ENCODE measurements around the gene ATP1B3.
"Not testable (repeated sequence)": the region's sequence is repeated elsewhere in the genome, so short reads cannot be mapped to it uniquely, and the experiment has no call there.

Gene ATP1B3

DNA sequence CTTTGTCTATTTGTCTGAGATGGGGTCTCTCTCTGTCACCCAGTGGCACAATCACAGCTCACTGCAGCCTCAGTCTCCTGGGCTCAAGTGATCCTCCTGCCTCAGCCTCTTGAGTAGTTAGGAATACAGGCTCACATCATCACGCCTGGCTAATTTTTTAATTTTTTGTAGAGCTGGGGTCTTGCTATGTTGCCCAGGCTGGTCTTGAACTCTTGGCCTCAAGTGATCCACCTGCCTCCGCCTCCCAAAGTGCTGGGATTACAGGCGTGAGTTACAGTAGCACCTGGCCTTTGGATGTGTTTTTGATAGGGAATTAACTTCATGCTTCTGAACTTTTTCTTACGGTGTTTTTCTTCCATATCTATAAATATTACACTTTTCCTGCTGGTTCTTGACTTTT, 33.5 kb downstream of the ATP1B3 start:
- H3K9ac ChIP-seq (ENCODE audit: low read depth, low read length); H3K4me1 ChIP-seq (ENCODE audit: insufficient read depth, low read length); H3K4me3 ChIP-seq (ENCODE audit: low read length); H3K9me3 ChIP-seq (ENCODE audit: insufficient read depth, low read depth, low read length); H3K27ac ChIP-seq (ENCODE audit: low read depth, low read length); H3K27me3 ChIP-seq (ENCODE audit: insufficient read depth, low read length): not testable (repeated sequence)
- H3K36me3 ChIP-seq (ENCODE audit: insufficient read depth, low read length): peaks cover 99% of the 10 kb centered on the region
- WGBS: 93% methylated on average over 3 of the region's 4 CpGs

DNA sequence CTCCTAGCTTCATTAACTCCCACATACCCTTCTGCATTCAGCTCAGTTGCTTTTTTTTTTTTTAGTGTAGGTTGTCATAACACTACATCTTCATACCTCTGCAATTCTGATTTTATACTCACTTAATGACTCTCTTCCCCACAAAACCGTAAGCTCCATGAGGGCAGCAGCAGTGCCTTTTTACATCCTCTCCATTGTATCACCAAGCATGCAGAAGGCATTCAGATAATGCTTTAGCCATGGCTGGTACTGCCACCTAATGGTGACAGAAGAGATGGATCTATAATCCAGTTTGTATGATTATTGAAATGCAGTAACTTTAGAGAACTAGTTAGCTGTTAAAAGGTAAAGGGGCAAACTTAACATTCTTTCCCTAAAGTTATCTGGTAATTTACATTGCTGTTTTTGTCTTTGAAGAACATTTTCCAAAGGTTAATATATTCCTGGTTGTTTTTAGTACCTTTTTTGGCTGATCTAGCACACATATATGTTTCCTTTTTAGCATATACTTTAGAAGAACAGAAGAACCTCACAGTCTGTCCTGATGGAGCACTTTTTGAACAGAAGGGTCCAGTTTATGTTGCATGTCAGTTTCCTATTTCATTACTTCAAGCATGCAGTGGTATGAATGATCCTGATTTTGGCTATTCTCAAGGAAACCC, 36.8 kb downstream of the ATP1B3 start:
- H3K27ac ChIP-seq (ENCODE audit: low read depth, low read length): no peak overlapping the region
- no peaks in the 10 kb centered on the region for H3K27me3 ChIP-seq (ENCODE audit: insufficient read depth, low read length)
- H3K4me1 ChIP-seq (ENCODE audit: insufficient read depth, low read length): peaks cover 9% of the 10 kb centered on the region; the same call in 1 of the 2 replicates
- WGBS: 91% methylated on average over 1 of the region's 1 CpG
- H3K36me3 ChIP-seq (ENCODE audit: insufficient read depth, low read length): peaks cover 95% of the 10 kb centered on the region
- no peak overlapping the region for H3K4me3 ChIP-seq (ENCODE audit: low read length)
- peaks cover 8% of the 10 kb centered on the region; the same call in 1 of the 2 replicates for H3K9me3 ChIP-seq (ENCODE audit: insufficient read depth, low read depth, low read length)
- no peak overlapping the region for H3K9ac ChIP-seq (ENCODE audit: low read depth, low read length)

DNA sequence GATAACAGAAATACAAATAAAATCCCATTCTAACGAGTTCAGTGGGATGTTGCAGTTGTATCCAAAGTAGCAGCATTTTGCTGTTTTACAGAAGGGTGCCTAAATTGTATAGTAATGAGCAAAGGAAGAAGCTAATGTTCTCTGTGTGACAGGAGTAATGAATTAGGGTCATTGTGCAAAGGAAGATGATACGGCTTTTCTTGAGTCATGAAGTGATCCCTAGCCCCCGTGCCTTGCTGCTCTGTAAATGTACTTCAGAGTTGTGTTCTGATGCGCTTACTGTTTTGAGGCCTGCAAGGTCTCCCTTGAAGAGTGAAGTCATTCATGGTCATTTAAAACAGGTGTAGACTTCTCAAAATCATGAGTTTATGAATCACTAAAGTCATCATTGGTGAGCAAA, 37.9 kb downstream of the ATP1B3 start:
- H3K27ac ChIP-seq (ENCODE audit: low read depth, low read length): no peak overlapping the region
- H3K9ac ChIP-seq (ENCODE audit: low read depth, low read length): no peak overlapping the region
- H3K9me3 ChIP-seq (ENCODE audit: insufficient read depth, low read depth, low read length): peaks cover 8% of the 10 kb centered on the region; the same call in 1 of the 2 replicates
- peaks cover 95% of the 10 kb centered on the region for H3K36me3 ChIP-seq (ENCODE audit: insufficient read depth, low read length)
- WGBS: 92% methylated on average over 4 of the region's 4 CpGs
- H3K27me3 ChIP-seq (ENCODE audit: insufficient read depth, low read length): no peaks in the 10 kb centered on the region
- H3K4me3 ChIP-seq (ENCODE audit: low read length): no peak overlapping the region
- peaks cover 9% of the 10 kb centered on the region; the same call in 1 of the 2 replicates for H3K4me1 ChIP-seq (ENCODE audit: insufficient read depth, low read length)

DNA sequence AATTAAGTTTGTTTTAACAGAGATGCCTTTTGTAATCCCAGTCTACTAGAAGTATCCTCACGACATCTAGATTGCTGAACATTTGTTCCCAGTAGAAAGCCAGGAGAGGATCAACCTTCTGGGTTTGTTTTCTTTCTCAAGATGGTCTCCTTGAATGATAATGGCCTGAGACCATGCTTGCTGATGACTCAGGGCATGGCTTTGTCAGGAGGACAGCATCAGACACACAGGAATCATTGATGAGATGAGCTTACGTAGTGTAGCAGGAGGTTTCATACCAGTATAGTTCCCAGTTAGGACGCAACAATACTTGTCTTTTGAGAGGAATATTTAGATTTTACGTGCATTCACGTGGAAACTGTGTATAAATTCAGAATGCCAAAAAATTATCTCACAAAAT, 38.6 kb downstream of the ATP1B3 start:
- WGBS: 93% methylated on average over 5 of the region's 5 CpGs
- Histone ChIP-seq H3K9ac (ENCODE audit: low read depth, low read length) (no peak overlapping the region), H3K36me3 (ENCODE audit: insufficient read depth, low read length) (peaks cover 95% of the 10 kb centered on the region), H3K27ac (ENCODE audit: low read depth, low read length) (0 out of 2 replicates have a peak overlapping the region, but pooled peaks have one; percentile 29), H3K9me3 (ENCODE audit: insufficient read depth, low read depth, low read length) (peaks cover 8% of the 10 kb centered on the region; the same call in 1 of the 2 replicates), H3K4me1 (ENCODE audit: insufficient read depth, low read length) (peaks cover 9% of the 10 kb centered on the region; the same call in 1 of the 2 replicates), H3K27me3 (ENCODE audit: insufficient read depth, low read length) (no peaks in the 10 kb centered on the region), H3K4me3 (ENCODE audit: low read length) (no peak overlapping the region)

DNA sequence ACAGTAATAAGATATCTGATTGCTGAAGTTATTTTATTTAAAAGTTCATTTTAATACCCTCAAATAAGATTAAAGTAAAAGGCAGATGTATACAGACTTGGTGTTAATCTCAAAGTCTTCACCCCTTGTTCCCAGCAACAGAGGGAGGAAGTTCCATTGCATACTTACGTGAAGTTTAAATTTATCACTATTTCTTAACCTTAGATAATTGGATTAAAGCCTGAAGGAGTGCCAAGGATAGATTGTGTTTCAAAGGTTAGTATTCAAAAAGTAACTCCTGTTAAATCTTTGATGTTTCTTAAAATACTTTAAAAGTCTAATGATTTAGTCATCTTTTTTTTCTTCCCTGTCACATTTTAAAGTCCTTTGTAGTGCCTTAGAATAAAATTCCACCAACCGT, 39.3 kb downstream of the ATP1B3 start:
- peaks cover 9% of the 10 kb centered on the region; the same call in 1 of the 2 replicates for H3K4me1 ChIP-seq (ENCODE audit: insufficient read depth, low read length)
- H3K27ac ChIP-seq (ENCODE audit: low read depth, low read length): no peak overlapping the region
- WGBS: 100% methylated on average over 1 of the region's 2 CpGs

DNA sequence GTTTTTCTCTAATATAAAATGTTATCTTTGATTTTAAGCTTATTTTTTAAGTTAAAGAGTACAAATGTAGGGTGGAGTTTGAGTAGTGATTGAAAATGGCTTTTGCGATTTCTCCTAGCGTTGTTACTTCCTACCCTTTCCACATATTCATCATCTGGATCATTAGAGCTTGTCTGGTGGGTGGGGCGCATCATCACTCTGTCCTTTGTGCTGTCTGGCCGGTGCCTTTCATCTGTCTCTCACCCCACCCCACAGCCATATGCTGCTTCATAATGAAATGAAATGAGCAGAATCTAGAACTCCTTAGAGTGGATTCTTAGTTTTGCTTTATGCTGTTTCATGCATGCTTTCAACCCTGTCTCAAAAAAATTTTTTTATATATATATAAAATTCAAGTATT, 44.3 kb downstream of the ATP1B3 start:
- Histone ChIP-seq H3K4me3 (ENCODE audit: low read length) (no peak overlapping the region), H3K36me3 (ENCODE audit: insufficient read depth, low read length) (peaks cover 93% of the 10 kb centered on the region), H3K27ac (ENCODE audit: low read depth, low read length) (no peak overlapping the region), H3K27me3 (ENCODE audit: insufficient read depth, low read length) (no peaks in the 10 kb centered on the region), H3K9me3 (ENCODE audit: insufficient read depth, low read depth, low read length) (no peaks in the 10 kb centered on the region), H3K9ac (ENCODE audit: low read depth, low read length) (no peak overlapping the region), H3K4me1 (ENCODE audit: insufficient read depth, low read length) (no peaks in the 10 kb centered on the region)
- WGBS: 90% methylated on average over 2 of the region's 4 CpGs

More for the DNA sequence above, 39.3 kb downstream of the ATP1B3 start:
- no peaks in the 10 kb centered on the region for H3K27me3 ChIP-seq (ENCODE audit: insufficient read depth, low read length)
- peaks cover 8% of the 10 kb centered on the region; the same call in 1 of the 2 replicates for H3K9me3 ChIP-seq (ENCODE audit: insufficient read depth, low read depth, low read length)
- H3K4me3 ChIP-seq (ENCODE audit: low read length): no peak overlapping the region
- peaks cover 96% of the 10 kb centered on the region for H3K36me3 ChIP-seq (ENCODE audit: insufficient read depth, low read length)
- H3K9ac ChIP-seq (ENCODE audit: low read depth, low read length): no peak overlapping the region

DNA sequence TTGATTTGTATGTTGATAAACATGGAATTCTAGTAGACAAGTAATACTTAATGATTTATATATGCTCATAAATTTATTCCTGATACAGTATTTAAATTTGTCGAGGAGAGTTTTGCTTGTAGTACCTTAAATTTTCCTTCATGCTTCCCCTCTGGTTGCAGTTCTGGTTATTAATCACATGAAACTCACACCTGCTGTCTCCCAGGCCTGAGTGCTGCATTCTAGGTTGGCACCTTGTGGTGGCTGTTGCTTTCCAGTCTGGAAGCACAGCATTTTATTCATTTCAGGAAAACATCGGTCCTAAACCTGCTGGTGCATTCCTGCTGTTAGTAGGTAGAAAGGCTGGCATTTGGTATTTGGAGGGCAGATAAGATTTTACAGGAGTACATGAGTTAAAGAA, 44.9 kb downstream of the ATP1B3 start:
- Histone ChIP-seq H3K27me3 (ENCODE audit: insufficient read depth, low read length) (no peaks in the 10 kb centered on the region), H3K4me3 (ENCODE audit: low read length) (no peak overlapping the region), H3K9ac (ENCODE audit: low read depth, low read length) (no peak overlapping the region), H3K36me3 (ENCODE audit: insufficient read depth, low read length) (peaks cover 93% of the 10 kb centered on the region), H3K9me3 (ENCODE audit: insufficient read depth, low read depth, low read length) (no peaks in the 10 kb centered on the region), H3K27ac (ENCODE audit: low read depth, low read length) (no peak overlapping the region), H3K4me1 (ENCODE audit: insufficient read depth, low read length) (no peaks in the 10 kb centered on the region)
- WGBS: 99% methylated on average over 2 of the region's 2 CpGs

DNA sequence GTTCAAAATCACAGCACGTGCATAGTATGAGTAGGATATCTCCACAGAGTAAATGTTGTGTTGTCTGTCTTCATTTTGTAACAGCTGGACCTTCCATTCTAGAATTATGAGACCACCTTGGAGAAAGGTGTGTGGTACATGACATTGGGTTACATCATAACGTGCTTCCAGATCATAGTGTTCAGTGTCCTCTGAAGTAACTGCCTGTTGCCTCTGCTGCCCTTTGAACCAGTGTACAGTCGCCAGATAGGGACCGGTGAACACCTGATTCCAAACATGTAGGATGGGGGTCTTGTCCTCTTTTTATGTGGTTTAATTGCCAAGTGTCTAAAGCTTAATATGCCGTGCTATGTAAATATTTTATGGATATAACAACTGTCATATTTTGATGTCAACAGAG, 49.2 kb downstream of the ATP1B3 start:
- H3K36me3 ChIP-seq (ENCODE audit: insufficient read depth, low read length): peaks cover 74% of the 10 kb centered on the region
- 96% methylated on average over 5 of the region's 5 CpGs for WGBS

DNA sequence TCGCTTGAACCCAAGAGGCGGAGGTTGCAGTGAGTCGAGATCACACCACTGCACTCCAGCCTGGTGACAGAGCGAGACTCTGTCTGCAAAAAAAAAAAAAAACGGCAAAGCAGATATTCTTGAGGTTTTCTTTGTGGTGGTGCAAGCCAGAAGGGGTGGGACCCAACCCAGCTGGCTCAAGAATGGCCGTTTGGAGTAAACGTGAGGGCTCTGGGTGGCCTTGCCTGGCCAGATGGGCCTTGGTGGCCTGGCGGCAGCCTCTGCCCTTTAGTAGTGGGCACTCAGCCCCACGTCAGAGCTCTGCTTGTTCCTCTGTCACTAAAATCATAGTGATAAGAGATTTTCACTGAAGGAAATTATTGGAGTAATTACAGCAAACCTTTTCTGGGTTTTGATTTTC, 50.5 kb downstream of the ATP1B3 start:
- Histone ChIP-seq H3K36me3 (ENCODE audit: insufficient read depth, low read length) (peaks cover 61% of the 10 kb centered on the region), H3K27ac (ENCODE audit: low read depth, low read length) (no peak overlapping the region), H3K4me1 (ENCODE audit: insufficient read depth, low read length) (no peaks in the 10 kb centered on the region), H3K27me3 (ENCODE audit: insufficient read depth, low read length) (no peaks in the 10 kb centered on the region), H3K9me3 (ENCODE audit: insufficient read depth, low read depth, low read length) (no peaks in the 10 kb centered on the region), H3K9ac (ENCODE audit: low read depth, low read length) (no peak overlapping the region), H3K4me3 (ENCODE audit: low read length) (no peak overlapping the region)
- 93% methylated on average over 9 of the region's 9 CpGs for WGBS

More for the DNA sequence above, 49.2 kb downstream of the ATP1B3 start:
- H3K4me3 ChIP-seq (ENCODE audit: low read length); H3K9me3 ChIP-seq (ENCODE audit: insufficient read depth, low read depth, low read length); H3K27ac ChIP-seq (ENCODE audit: low read depth, low read length); H3K4me1 ChIP-seq (ENCODE audit: insufficient read depth, low read length); H3K27me3 ChIP-seq (ENCODE audit: insufficient read depth, low read length); H3K9ac ChIP-seq (ENCODE audit: low read depth, low read length): not testable (repeated sequence)

DNA sequence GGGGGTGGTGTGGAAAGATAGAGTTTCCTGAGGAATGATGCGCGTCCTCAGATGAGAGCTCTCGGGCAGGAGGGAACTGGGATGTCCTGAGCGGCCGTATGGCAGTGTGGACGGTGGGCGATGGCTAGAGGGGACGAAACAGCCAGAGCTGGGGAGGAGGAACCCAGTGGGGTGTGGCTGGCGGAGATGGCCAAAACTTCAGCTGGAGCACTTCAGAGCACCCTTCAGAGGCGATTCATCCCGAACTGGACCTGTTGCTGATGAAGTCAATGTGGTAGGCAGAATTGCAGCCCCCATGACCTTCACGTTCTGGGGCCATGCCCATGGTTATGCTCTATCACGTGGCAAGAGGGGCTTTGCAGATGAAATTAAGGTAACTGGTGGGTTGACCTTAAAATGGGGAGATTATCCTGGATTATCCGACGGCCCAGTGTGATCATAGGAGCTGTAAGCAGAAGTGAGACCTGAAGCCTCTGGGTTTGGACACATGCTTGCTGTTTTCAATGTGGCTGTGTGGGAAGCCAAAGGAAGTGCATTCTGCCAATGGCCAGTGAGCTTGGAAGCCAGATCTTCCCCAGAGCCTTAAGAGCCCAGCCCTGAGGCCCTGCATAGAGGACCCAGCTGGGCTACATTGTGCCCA, 52.3 kb downstream of the ATP1B3 start:
- 94% methylated on average over 15 of the region's 15 CpGs for WGBS
- no peaks in the 10 kb centered on the region for H3K4me1 ChIP-seq (ENCODE audit: insufficient read depth, low read length)
- no peak overlapping the region for H3K4me3 ChIP-seq (ENCODE audit: low read length)
- H3K27me3 ChIP-seq (ENCODE audit: insufficient read depth, low read length): no peaks in the 10 kb centered on the region
- no peak overlapping the region for H3K27ac ChIP-seq (ENCODE audit: low read depth, low read length)
- no peaks in the 10 kb centered on the region for H3K9me3 ChIP-seq (ENCODE audit: insufficient read depth, low read depth, low read length)
- H3K36me3 ChIP-seq (ENCODE audit: insufficient read depth, low read length): peaks cover 44% of the 10 kb centered on the region
- H3K9ac ChIP-seq (ENCODE audit: low read depth, low read length): no peak overlapping the region

DNA sequence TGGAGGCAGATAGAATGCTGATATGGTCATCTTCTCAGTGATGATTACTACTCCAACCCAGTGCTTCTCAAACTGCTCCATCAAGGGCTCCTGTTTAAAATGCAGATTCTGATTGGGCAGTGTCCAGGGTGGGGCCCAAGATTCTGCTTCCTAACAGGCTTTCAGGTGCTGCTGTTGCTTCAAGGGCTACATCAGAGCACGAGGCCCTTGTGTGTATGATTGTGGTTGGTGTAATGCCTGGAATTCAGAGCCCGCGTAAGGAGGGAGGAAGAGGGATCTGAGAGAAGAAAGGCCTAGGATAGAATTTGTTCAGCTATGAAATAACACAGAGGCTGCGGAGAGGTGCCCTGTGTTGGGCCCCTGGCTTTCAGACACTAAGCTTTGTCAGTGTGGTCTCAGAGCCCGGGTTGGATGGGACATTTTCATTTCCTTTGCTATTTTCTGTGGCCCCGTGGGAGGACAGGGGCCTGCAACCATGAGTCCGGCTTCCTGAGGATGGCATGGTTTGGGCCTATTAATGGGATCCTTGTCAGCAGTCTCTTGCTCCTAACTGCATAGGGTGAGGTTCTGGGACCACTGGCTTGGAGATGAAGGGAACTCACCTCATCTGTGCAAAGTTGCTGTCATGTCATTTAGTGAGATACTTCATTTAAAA, 53.0 kb downstream of the ATP1B3 start:
- H3K36me3 ChIP-seq (ENCODE audit: insufficient read depth, low read length): peaks cover 38% of the 10 kb centered on the region
- H3K9ac ChIP-seq (ENCODE audit: low read depth, low read length): no peak overlapping the region; the same call in 1 of the 2 replicates
- H3K9me3 ChIP-seq (ENCODE audit: insufficient read depth, low read depth, low read length): no peaks in the 10 kb centered on the region
- H3K4me3 ChIP-seq (ENCODE audit: low read length): no peak overlapping the region
- no peaks in the 10 kb centered on the region for H3K27me3 ChIP-seq (ENCODE audit: insufficient read depth, low read length)
- H3K27ac ChIP-seq (ENCODE audit: low read depth, low read length): no peak overlapping the region
- 96% methylated on average over 7 of the region's 7 CpGs for WGBS
- H3K4me1 ChIP-seq (ENCODE audit: insufficient read depth, low read length): no peaks in the 10 kb centered on the region
